Hippocampal formation (tissue), 2 donors: ENCODE measurements around the gene CD34.

Source experiments
- DNase-seq, 2 donors: peaks; one replicate each; lab custom pipeline; 2025; lab: John Stamatoyannopoulos, UW

CD34 gene

GRCh38 chr1:207853372-207853757 is 57.6 kb downstream of the CD34 start:
- no peak for DNase-seq

GRCh38 chr1:207852576-207853371 is 58.2 kb downstream of the CD34 start:
- DNase-seq, result no peak

GRCh38 chr1:207851696-207852095 is 59.2 kb downstream of the CD34 start:
- no peak for DNase-seq

- DNase-seq, result no peak
These were observed 60.1 kb downstream of the CD34 start for GRCh38 chr1:207850621-207851407.

GRCh38 chr1:207849646-207850045 is 61.3 kb downstream of the CD34 start:
- no peak for DNase-seq

- DNase-seq, result no peak
These were observed 61.9 kb downstream of the CD34 start for GRCh38 chr1:207849016-207849415.

- no peak for DNase-seq
These were observed 62.7 kb downstream of the CD34 start for GRCh38 chr1:207848234-207848633.

- no peak for DNase-seq
These were observed 63.8 kb downstream of the CD34 start for GRCh38 chr1:207847116-207847515.

- DNase-seq, result peak; percentile 28 to 34
These were observed 65.8 kb downstream of the CD34 start for GRCh38 chr1:207845109-207845508.

GRCh38 chr1:207844371-207844770 is 66.6 kb downstream of the CD34 start:
- peak in 1 of 2 donors; percentile 21 for DNase-seq

- DNase-seq, result no peak
These were observed 68.4 kb downstream of the CD34 start for GRCh38 chr1:207842506-207842905.

- no peak for DNase-seq
These were observed 69.0 kb downstream of the CD34 start for GRCh38 chr1:207841901-207842300.

- no peak for DNase-seq
These were observed 69.6 kb downstream of the CD34 start for GRCh38 chr1:207841293-207841692.

- no peak for DNase-seq
These were observed 70.5 kb downstream of the CD34 start for GRCh38 chr1:207840380-207840779.

GRCh38 chr1:207839083-207839413 is 71.9 kb downstream of the CD34 start:
- no peak for DNase-seq

- DNase-seq, result peak in 1 of 2 donors; percentile 40
These were observed 72.5 kb downstream of the CD34 start for GRCh38 chr1:207838156-207839082.

- no peak for DNase-seq
These were observed 73.3 kb downstream of the CD34 start for GRCh38 chr1:207837673-207838072.

- no peak for DNase-seq
These were observed 74.2 kb downstream of the CD34 start for GRCh38 chr1:207836591-207837347.

GRCh38 chr1:207835958-207836357 is 75.0 kb downstream of the CD34 start:
- DNase-seq, result no peak

GRCh38 chr1:207833956-207834660 is 76.8 kb downstream of the CD34 start:
- no peak for DNase-seq

GRCh38 chr1:207833381-207833780 is 77.5 kb downstream of the CD34 start:
- no peak for DNase-seq
